Stimulated activated CD8-positive, alpha-beta memory T cell treated with anti-CD3 and anti-CD28 coated beads, Interleukin-15, amount 100 ng/mL, for 48 hours (primary cell): ENCODE measurements around the gene BTBD17.
A peak's percentile ranks its signal among the peaks of the same experiment; 100 is the strongest.

Source experiments
- DNase-seq, 2 donors: peaks; one replicate each; pipeline ENCODE4 v3.0.0-alpha.2; 2020; ENCODE audit warnings: low read depth in 2 of 2

BTBD17 gene

GRCh38 chr17:74387365-74388218, 25.9 kb upstream of the BTBD17 start:
- DNase-seq = no peak

GRCh38 chr17:74386386-74386785, 24.7 kb upstream of the BTBD17 start:
- DNase-seq = no peak

GRCh38 chr17:74385201-74385600, 23.5 kb upstream of the BTBD17 start:
- no peak for DNase-seq

- DNase-seq = no peak
These were observed 21.5 kb upstream of the BTBD17 start for GRCh38 chr17:74383141-74383540.

GRCh38 chr17:74380959-74381808, 19.5 kb upstream of the BTBD17 start:
- DNase-seq = no peak

- DNase-seq = no peak
These were observed 18.7 kb upstream of the BTBD17 start for GRCh38 chr17:74380086-74380958.

- DNase-seq = peak; percentile 78 to 83
These were observed 17.9 kb upstream of the BTBD17 start for GRCh38 chr17:74379495-74380085.

GRCh38 chr17:74374858-74375257, 13.2 kb upstream of the BTBD17 start:
- no peak for DNase-seq

GRCh38 chr17:74373838-74374606, 12.4 kb upstream of the BTBD17 start:
- DNase-seq = no peak

GRCh38 chr17:74372426-74372825, 10.8 kb upstream of the BTBD17 start:
- DNase-seq = no peak

- DNase-seq = no peak
These were observed 10.0 kb upstream of the BTBD17 start for GRCh38 chr17:74371653-74372147.

GRCh38 chr17:74369665-74370490, 8.2 kb upstream of the BTBD17 start:
- DNase-seq = no peak

GRCh38 chr17:74369221-74369620, 7.6 kb upstream of the BTBD17 start:
- DNase-seq = peak; percentile 39 to 53

- peak; percentile 43 to 47 for DNase-seq
These were observed 6.8 kb upstream of the BTBD17 start for GRCh38 chr17:74368341-74369081.

GRCh38 chr17:74367206-74367605, 5.5 kb upstream of the BTBD17 start, which contains the start of gene GPR142:
Gene GPR142, plus strand, starts transcription at chr17:74367506. Its CDS starts 2,035 bp downstream, at chr17:74369541.
- no peak for DNase-seq

GRCh38 chr17:74362810-74363498, 1.3 kb upstream of the BTBD17 start:
- no peak for DNase-seq

GRCh38 chr17:74362069-74362405, 369 bp upstream of the BTBD17 start:
- DNase-seq = no peak

- no peak for DNase-seq
These were observed 804 bp downstream of the BTBD17 start for GRCh38 chr17:74360899-74361229.
